Measurements from ENCODE around the gene SETD5.

The SETD5 gene

GRCh38 chr3:9397332-9397905, at the start of gene SETD5:
Gene SETD5, plus strand, starts transcription at chr3:9397615. Its CDS starts 31,324 bp downstream, at chr3:9428939.
- peak; percentile 86 for DNase-seq

GRCh38 chr3:9347887-9348286, 49.5 kb upstream of the SETD5 start:
- no peak for DNase-seq

GRCh38 chr3:9349321-9350117, 47.9 kb upstream of the SETD5 start:
- DNase-seq: no peak

GRCh38 chr3:9351709-9352126, 45.7 kb upstream of the SETD5 start:
- DNase-seq: no peak

GRCh38 chr3:9352917-9353752, 44.3 kb upstream of the SETD5 start:
- no peak for DNase-seq

- no peak for DNase-seq
Measured at GRCh38 chr3:9361691-9362388, 35.6 kb upstream of the SETD5 start.

GRCh38 chr3:9362731-9363530, 34.5 kb upstream of the SETD5 start, which contains the start of gene THUMPD3:
Gene THUMPD3, plus strand, starts transcription at chr3:9363054. Its CDS starts 2,015 bp downstream, at chr3:9365069.
- DNase-seq: peak; percentile 35

- no peak for DNase-seq
Measured at GRCh38 chr3:9369508-9369907, 27.9 kb upstream of the SETD5 start.

- no peak for DNase-seq
Measured at GRCh38 chr3:9373465-9373864, 23.9 kb upstream of the SETD5 start.

- DNase-seq: no peak
Measured at GRCh38 chr3:9377981-9378380, 19.4 kb upstream of the SETD5 start.

GRCh38 chr3:9379327-9379726, 18.1 kb upstream of the SETD5 start:
- DNase-seq: no peak

- DNase-seq: no peak
Measured at GRCh38 chr3:9380014-9380413, 17.4 kb upstream of the SETD5 start.

GRCh38 chr3:9384141-9384828, 13.1 kb upstream of the SETD5 start:
- no peak for DNase-seq

GRCh38 chr3:9385187-9386077, 12.0 kb upstream of the SETD5 start:
- no peak for DNase-seq

GRCh38 chr3:9386078-9386459, 11.3 kb upstream of the SETD5 start:
- no peak for DNase-seq

GRCh38 chr3:9386501-9387321, 10.7 kb upstream of the SETD5 start:
- DNase-seq: no peak

- no peak for DNase-seq
Measured at GRCh38 chr3:9387322-9387655, 10.1 kb upstream of the SETD5 start.

- DNase-seq: no peak
Measured at GRCh38 chr3:9388142-9388541, 9.3 kb upstream of the SETD5 start.

- DNase-seq: no peak
Measured at GRCh38 chr3:9388562-9389272, 8.7 kb upstream of the SETD5 start.

Data from NCI-H2107 (cell line).